Tibial artery (tissue), 4 donors: Measurements from ENCODE around the gene AXL.

Source experiments
- DNase-seq, 2 donors: peaks; one replicate each; pipeline ENCODE4 v3.0.0-alpha.2; 2019
- H3K27ac ChIP-seq, 2 donors: fragments of 200-600 bp; sonication (generic) in 1 of 2; 1 replicate in 1 of 2; 2 replicates in 1 of 2; pipeline ENCODE4 v1.5.1; 2018 to 2019; ENCODE audit warnings: mild to moderate bottlenecking in 1 of 2
- H3K27me3 ChIP-seq, 2 donors: fragments of 200-600 bp; sonication (generic) in 1 of 2; one replicate each; pipeline versions ENCODE4 v1.5.1 to v1.6.0; 2016 to 2019
- H3K36me3 ChIP-seq, 3 donors: fragments of 200-600 bp; sonication (generic) in 2 of 3; one replicate each; pipeline ENCODE4 v1.5.1; 2016 to 2019; ENCODE audit warnings: mild to moderate bottlenecking in 2 of 3
- H3K4me1 ChIP-seq, 4 donors: fragments of 200-600 bp; sonication (generic) in 2 of 4; 1 replicate in 3 of 4; 2 replicates in 1 of 4; pipeline ENCODE4 v1.5.1; 2016 to 2019
- H3K4me3 ChIP-seq, 2 donors: fragments of 200-600 bp; sonication (generic) in 1 of 2; 1 replicate in 1 of 2; 2 replicates in 1 of 2; pipeline ENCODE4 v1.5.1; 2018 to 2019; ENCODE audit warnings: mild to moderate bottlenecking in 2 of 2
- H3K9me3 ChIP-seq, 3 donors: fragments of 200-600 bp; sonication (generic) in 1 of 3; one replicate each; pipeline ENCODE4 v1.5.1; 2016 to 2019
- intact Hi-C: fragments of 100-400 bp; cut with DNase I; formaldehyde crosslinking; loops from one replicate; pipeline ENCODE4 v1.15.0; 2023; ENCODE audit warnings: low total_unique reads
- TF ChIP-seq, protein P1 (sequence below), 2 experiments: fragments of 200-600 bp in 1 of 2; fragments of 450-650 bp in 1 of 2; IDR thresholded peaks; one replicate each; pipeline ENCODE4 v1.5.1; 2017 to 2019; ENCODE audit warnings: antibody characterized with exemption in 2 of 2, mild to moderate bottlenecking in 1 of 2, moderate library complexity in 1 of 2

Gene AXL

DNA sequence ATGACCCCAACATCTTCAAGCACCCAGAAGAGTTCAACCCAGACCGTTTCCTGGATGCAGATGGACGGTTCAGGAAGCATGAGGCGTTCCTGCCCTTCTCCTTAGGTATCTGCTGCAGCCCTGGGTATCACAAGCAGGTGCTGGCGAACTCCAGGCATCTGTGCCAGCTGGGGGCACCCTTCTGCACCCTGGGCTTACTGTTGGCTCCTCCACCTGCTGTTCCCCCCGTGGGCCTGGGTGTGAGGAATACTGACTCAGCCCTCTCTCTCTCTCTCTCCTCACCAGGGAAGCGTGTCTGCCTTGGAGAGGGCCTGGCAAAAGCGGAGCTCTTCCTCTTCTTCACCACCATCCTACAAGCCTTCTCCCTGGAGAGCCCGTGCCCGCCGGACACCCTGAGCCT lies 13.0 kb upstream of the AXL start:
- Histone ChIP-seq H3K4me3 (no peak overlapping the region), H3K36me3 (no peaks in the 10 kb centered on the region), H3K27ac (peak overlapping the region; percentile 67 to 73), H3K9me3 (no peaks in the 10 kb centered on the region), H3K4me1 (peaks cover 0 to 20% (median 11%) of the 10 kb centered on the region in 4 donors), H3K27me3 (no peaks in the 10 kb centered on the region)
- intact Hi-C loops, result loop anchor here (1.0 to 5.0 kb wide), 3 partner anchors 57 to 151 kb away; no protein-coding TSS in a partner anchor
- no peak for DNase-seq
- TF ChIP-seq, protein P1, sequence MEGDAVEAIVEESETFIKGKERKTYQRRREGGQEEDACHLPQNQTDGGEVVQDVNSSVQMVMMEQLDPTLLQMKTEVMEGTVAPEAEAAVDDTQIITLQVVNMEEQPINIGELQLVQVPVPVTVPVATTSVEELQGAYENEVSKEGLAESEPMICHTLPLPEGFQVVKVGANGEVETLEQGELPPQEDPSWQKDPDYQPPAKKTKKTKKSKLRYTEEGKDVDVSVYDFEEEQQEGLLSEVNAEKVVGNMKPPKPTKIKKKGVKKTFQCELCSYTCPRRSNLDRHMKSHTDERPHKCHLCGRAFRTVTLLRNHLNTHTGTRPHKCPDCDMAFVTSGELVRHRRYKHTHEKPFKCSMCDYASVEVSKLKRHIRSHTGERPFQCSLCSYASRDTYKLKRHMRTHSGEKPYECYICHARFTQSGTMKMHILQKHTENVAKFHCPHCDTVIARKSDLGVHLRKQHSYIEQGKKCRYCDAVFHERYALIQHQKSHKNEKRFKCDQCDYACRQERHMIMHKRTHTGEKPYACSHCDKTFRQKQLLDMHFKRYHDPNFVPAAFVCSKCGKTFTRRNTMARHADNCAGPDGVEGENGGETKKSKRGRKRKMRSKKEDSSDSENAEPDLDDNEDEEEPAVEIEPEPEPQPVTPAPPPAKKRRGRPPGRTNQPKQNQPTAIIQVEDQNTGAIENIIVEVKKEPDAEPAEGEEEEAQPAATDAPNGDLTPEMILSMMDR (IDR thresholded peaks at IDR 0.05), result no peak

GRCh38 chr19:41206456-41206855 lies 12.6 kb upstream of the AXL start:
- no peaks in the 10 kb centered on the region for H3K9me3 ChIP-seq
- intact Hi-C loops, result loop anchor here (1.0 to 5.0 kb wide), 2 partner anchors 57 to 151 kb away; no protein-coding TSS in a partner anchor
- H3K36me3 ChIP-seq, result no peaks in the 10 kb centered on the region
- peak overlapping the region; percentile 67 to 73 for H3K27ac ChIP-seq
- DNase-seq, result no peak
- TF ChIP-seq, protein P1 (IDR thresholded peaks at IDR 0.05), result no peak
- H3K27me3 ChIP-seq, result no peaks in the 10 kb centered on the region
- peaks cover 0 to 20% (median 11%) of the 10 kb centered on the region in 4 donors for H3K4me1 ChIP-seq
- H3K4me3 ChIP-seq, result no peak overlapping the region

DNA sequence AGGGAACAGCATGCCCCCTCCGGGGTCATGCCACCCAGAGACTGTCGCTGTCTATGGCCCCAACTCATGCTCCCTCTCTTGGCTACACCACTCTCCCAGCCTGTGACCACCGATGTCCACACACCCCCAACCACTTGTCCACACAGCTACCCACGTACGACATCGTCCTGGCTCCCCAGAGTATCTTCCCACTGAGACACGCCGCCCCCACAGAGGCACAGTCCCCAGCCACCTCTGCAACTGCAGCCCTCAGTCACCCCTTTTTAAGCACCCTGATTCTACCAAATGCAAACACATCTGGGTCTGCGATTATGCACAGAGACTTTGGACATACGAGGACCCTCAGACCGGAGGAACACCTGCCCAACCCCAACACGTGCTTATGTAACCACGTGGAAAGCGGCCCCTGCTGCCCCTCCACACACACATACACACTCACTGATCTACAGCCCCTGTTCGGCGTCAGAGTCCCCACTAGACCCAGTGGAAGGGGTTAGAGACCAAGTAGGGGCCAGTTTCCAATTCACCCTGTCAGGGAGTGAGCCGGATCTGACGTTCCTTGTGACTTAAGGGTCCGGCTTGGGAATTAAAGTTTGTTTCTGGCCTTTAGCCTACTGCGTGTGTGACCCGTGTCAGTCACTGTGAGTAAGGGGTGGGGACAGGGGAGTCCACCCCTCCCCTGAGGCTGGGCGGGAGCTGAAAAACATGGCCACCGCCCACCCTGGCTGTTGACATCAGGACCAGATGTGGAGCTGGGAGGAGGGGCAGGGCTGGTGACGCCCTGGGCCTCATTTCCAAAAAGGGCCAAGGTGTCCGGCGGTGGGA lies 11.9 kb upstream of the AXL start:
- Histone ChIP-seq H3K27ac (peak overlapping the region; percentile 67 to 73), H3K4me3 (peak overlapping the region; percentile 24 to 35), H3K36me3 (no peaks in the 10 kb centered on the region), H3K9me3 (no peaks in the 10 kb centered on the region), H3K4me1 (peaks cover 0 to 20% (median 11%) of the 10 kb centered on the region in 4 donors), H3K27me3 (no peaks in the 10 kb centered on the region)
- peak; percentile 93 to 97 for DNase-seq
- TF ChIP-seq, protein P1 (IDR thresholded peaks at IDR 0.05), result no peak
- intact Hi-C loops, result loop anchor here (1.0 to 5.0 kb wide), 2 partner anchors 56 to 150 kb away; no protein-coding TSS in a partner anchor

DNA sequence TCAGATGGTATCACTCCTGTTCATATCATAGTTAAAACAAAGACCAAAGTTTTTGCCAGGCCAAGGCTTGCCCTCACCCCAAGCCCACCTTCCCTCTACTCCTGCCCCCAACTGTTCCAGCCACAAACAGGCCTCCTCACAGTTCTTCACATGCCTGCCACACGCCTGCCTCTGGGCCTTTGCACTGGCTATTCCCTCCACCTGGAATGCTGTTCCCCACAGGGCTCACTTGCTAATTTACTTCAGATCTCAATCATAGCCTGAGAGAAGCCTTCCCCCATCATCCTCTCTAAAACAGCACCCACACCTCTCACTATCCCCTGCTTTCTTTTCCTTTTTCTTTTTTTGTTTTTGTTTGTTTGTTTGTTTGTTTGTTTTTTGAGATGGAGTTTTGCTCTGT lies 4.9 kb upstream of the AXL start:
- H3K4me3 ChIP-seq, result no peak overlapping the region
- no peak overlapping the region for H3K27ac ChIP-seq
- H3K4me1 ChIP-seq, result peaks cover 0 to 24% (median 14%) of the 10 kb centered on the region in 4 donors
- no peak for DNase-seq
- H3K27me3 ChIP-seq, result no peaks in the 10 kb centered on the region
- intact Hi-C loops, result no loop called here
- TF ChIP-seq, protein P1 (IDR thresholded peaks at IDR 0.05), result no peak
- H3K9me3 ChIP-seq, result no peaks in the 10 kb centered on the region
- H3K36me3 ChIP-seq, result no peaks in the 10 kb centered on the region

DNA sequence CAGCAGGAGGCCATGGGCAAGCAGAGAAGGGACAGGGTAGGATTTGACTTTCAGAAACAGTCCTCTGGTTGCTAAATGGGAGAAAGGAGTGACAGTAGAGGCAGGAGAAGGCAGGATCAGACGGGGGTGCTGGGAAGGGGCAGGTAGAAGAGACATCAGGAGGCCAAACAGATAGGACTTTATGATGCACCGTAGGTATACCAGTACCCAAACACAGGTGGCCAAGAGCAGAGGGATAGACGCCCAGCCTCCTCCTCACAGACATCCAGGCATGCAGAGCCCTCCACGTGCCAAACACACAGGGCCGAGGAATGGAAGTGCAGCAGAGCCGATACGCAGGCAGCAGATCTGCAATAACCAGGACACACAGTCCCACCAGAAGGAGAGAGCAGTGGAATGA lies 1.3 kb upstream of the AXL start:
- Histone ChIP-seq H3K27ac (peak overlapping the region; percentile 97 to 99), H3K27me3 (no peaks in the 10 kb centered on the region), H3K4me3 (no peak overlapping the region), H3K4me1 (peaks cover 0 to 47% (median 28%) of the 10 kb centered on the region in 4 donors), H3K9me3 (no peaks in the 10 kb centered on the region), H3K36me3 (peaks cover 9 to 20% (median 16%) of the 10 kb centered on the region in 3 donors)
- DNase-seq, result no peak
- intact Hi-C loops, result no loop called here
- TF ChIP-seq, protein P1 (IDR thresholded peaks at IDR 0.05), result no peak
